Neutrophil (primary cell): ENCODE results near the gene CANT1.

Source experiments
- H3K27ac ChIP-seq: fragments of 200-600 bp; sonication (generic); 2 replicates; pipeline ENCODE4 v1.5.1; 2016; ENCODE audit warnings: mild to moderate bottlenecking, moderate library complexity
- H3K27me3 ChIP-seq: fragments of 200-600 bp; sonication (generic); 2 replicates; pipeline ENCODE4 v1.6.0; 2016; ENCODE audit warnings: mild to moderate bottlenecking
- H3K36me3 ChIP-seq: fragments of 200-600 bp; sonication (generic); 2 replicates; pipeline ENCODE4 v1.5.1; 2017
- H3K4me1 ChIP-seq, 2 experiments: fragments of 200-600 bp in 1 of 2; sonication (generic) in 1 of 2; 1 replicate in 1 of 2; 2 replicates in 1 of 2; pipeline versions ENCODE4 v1.5.1 to v1.6.1; 2013 to 2016; ENCODE audit warnings: low read depth in 1 of 2, low read length in 1 of 2, mild to moderate bottlenecking in 1 of 2, moderate library complexity in 1 of 2; ENCODE audit not compliant: control insufficient read depth in 1 of 2, insufficient read depth in 1 of 2
- H3K4me3 ChIP-seq, 2 experiments: fragments of 200-600 bp in 1 of 2; sonication (generic) in 1 of 2; 1 replicate in 1 of 2; 2 replicates in 1 of 2; pipeline ENCODE4 v1.5.1; 2013 to 2016; ENCODE audit warnings: low read depth in 1 of 2, low read length in 1 of 2, mild to moderate bottlenecking in 1 of 2, moderate library complexity in 1 of 2
- H3K9me3 ChIP-seq: fragments of 200-600 bp; sonication (generic); 2 replicates; pipeline ENCODE4 v1.5.1; 2016
- TF ChIP-seq, protein P1 (sequence below): fragments of 200-600 bp; sonication (generic); IDR thresholded peaks from 2 replicates; pipeline ENCODE4 v1.5.1; 2016; ENCODE audit warnings: antibody characterized with exemption

Gene CANT1

DNA sequence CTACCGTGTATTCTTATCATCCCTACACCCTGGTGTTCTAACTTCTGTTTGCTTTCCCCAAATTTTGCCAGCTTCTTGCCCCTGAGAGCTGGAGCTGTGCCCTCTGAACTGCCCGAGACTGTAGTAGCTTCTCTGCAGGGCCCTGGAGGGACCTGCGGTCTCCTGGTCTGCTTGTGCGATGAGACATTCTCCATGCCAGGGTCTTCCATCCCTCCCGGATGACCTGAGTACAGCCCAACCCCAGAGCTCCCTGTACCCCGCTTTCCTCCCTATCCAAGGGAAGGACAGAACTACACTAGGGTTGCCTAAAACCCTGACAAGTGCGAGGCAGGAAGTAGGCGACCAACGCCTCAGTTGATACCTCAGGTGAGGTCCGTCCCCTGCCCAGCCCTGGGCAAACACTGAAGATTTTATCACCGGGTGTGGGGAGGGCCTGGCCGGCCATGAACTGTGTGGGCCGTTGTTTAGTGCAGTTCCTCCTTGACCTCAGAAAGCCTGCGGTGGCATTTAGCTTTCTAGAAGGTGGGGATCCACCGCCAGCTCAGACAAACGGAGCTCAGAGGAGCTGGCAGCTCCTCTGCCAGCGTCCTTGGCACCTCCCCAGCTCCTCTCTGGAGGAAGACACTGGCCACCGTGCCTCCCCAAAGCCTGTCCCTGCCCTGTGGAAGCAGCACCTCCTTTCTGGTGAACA, 13.7 kb downstream of the CANT1 start:
- H3K4me1 ChIP-seq = no peaks in the 10 kb centered on the region
- TF ChIP-seq, protein P1, sequence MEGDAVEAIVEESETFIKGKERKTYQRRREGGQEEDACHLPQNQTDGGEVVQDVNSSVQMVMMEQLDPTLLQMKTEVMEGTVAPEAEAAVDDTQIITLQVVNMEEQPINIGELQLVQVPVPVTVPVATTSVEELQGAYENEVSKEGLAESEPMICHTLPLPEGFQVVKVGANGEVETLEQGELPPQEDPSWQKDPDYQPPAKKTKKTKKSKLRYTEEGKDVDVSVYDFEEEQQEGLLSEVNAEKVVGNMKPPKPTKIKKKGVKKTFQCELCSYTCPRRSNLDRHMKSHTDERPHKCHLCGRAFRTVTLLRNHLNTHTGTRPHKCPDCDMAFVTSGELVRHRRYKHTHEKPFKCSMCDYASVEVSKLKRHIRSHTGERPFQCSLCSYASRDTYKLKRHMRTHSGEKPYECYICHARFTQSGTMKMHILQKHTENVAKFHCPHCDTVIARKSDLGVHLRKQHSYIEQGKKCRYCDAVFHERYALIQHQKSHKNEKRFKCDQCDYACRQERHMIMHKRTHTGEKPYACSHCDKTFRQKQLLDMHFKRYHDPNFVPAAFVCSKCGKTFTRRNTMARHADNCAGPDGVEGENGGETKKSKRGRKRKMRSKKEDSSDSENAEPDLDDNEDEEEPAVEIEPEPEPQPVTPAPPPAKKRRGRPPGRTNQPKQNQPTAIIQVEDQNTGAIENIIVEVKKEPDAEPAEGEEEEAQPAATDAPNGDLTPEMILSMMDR = no peak
- H3K27me3 ChIP-seq = no peaks in the 10 kb centered on the region
- H3K4me3 ChIP-seq = no peak overlapping the region
- H3K36me3 ChIP-seq = peaks cover 98% of the 10 kb centered on the region
- no peaks in the 10 kb centered on the region for H3K9me3 ChIP-seq
- no peak overlapping the region for H3K27ac ChIP-seq

DNA sequence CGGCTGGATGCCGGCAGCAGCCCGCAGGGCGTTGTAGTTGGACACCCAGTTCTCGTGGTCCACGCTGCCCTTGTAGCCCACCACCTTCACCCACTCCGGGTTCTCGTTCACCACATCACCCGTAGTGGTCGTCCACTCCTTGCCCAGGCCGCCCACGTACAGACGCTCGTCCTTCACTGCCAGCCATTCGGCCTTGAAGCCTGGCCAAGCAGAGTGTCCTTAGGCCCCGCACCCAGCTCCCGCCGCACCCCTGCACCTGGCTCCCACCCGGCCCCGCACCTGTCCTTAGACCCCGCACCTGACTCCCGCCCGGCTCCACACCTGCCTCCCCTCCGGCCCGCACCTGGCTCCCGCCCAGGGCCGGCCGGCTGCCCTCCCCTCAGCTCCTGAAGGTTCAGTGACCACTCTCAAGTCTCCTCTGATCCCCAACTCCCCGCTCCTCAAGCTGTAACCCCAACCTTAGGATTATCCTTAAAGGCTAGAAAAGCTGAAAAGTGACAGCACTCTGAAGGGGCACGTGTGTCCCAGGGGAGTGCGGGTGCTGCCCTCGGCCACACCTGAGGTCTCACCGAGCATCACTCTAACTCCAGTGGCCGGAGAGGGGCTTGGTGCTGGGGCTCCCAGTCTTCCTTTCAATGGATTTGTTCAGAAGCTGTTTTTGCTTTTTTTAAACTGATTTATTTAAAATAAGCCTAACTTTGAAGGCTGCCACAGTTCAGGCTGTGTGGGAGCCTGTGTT, 14.4 kb downstream of the CANT1 start:
- Histone ChIP-seq H3K4me1 (no peaks in the 10 kb centered on the region), H3K36me3 (peaks cover 98% of the 10 kb centered on the region), H3K9me3 (no peaks in the 10 kb centered on the region), H3K27ac (no peak overlapping the region), H3K4me3 (no peak overlapping the region), H3K27me3 (no peaks in the 10 kb centered on the region)
- TF ChIP-seq, protein P1 = no peak

DNA sequence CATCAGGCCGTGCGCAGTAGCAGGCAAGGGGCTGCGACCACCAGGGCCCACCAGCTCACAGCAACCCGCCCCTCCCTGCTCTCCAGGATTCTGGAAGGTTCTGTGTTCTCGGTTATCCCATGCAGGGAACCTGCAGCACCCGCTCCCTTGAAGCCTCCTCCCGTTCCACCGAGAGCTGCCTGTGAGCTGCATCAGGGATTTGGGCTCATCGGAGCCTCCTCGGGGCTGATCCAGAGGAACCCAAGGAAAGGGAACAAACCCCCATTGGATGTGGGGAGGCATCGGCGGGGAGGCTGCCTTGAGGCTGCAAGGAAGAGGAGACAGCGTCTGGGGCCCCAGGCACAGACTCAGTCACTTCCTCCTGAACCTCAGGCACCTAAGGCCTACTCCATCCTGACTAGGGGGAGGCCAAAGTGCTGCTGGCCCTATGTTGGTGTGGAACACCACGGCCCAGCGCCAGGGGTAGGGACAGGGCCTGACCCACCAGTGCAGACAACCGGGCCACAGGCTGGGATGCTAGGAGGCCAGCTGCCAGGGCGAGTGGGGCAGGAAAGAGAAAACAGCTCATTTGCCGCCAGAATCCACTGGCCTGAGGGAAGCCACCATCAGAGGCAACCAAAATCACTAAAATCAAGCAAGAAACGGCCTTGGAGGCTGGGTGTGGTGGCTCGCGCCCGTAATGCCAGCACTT, 15.4 kb downstream of the CANT1 start:
- TF ChIP-seq, protein P1 = no peak
- H3K4me1 ChIP-seq = no peaks in the 10 kb centered on the region
- H3K27me3 ChIP-seq = no peaks in the 10 kb centered on the region
- H3K9me3 ChIP-seq = no peaks in the 10 kb centered on the region
- peaks cover 98% of the 10 kb centered on the region for H3K36me3 ChIP-seq
- H3K4me3 ChIP-seq = no peak overlapping the region
- peak overlapping the region; percentile 23 for H3K27ac ChIP-seq

DNA sequence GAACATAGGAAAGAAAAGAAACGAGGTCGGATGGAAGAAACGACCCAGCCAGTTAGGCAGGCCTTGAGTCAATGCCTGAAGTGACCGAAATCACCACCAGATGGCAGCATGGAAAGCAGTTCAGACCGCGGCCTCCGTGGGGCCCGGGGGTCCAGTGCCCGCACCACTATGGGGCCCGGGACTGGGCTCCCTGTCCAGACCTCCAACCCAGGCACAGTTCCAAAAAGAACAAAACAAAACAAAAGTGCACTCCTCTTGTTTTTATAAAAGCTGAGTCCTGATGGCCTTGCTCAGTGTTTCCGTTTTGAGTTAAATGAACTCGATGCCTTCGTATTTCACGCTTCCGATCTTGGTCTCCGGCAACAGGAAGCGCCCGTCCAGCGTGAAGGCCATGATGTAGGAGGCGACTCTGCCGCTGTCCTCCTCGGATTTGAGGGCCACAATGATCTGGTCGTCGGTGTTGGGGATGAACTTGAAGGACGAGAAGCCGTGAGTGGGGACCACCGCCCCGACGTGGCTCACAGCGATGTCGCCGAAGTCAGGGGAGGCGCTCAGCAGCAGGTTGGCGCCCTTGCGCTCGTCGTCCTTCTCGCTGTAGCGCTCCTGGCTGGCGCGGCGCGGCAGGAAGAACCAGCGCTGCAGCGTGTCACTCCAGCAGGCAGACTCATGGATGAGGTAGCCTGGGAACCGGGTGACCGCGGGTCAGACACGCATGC, 16.2 kb downstream of the CANT1 start:
- no peaks in the 10 kb centered on the region for H3K9me3 ChIP-seq
- H3K4me3 ChIP-seq = no peak overlapping the region
- TF ChIP-seq, protein P1 = peak; percentile 62
- H3K27me3 ChIP-seq = no peaks in the 10 kb centered on the region
- peak overlapping the region; percentile 23 for H3K27ac ChIP-seq
- no peaks in the 10 kb centered on the region for H3K4me1 ChIP-seq
- peaks cover 93% of the 10 kb centered on the region for H3K36me3 ChIP-seq

DNA sequence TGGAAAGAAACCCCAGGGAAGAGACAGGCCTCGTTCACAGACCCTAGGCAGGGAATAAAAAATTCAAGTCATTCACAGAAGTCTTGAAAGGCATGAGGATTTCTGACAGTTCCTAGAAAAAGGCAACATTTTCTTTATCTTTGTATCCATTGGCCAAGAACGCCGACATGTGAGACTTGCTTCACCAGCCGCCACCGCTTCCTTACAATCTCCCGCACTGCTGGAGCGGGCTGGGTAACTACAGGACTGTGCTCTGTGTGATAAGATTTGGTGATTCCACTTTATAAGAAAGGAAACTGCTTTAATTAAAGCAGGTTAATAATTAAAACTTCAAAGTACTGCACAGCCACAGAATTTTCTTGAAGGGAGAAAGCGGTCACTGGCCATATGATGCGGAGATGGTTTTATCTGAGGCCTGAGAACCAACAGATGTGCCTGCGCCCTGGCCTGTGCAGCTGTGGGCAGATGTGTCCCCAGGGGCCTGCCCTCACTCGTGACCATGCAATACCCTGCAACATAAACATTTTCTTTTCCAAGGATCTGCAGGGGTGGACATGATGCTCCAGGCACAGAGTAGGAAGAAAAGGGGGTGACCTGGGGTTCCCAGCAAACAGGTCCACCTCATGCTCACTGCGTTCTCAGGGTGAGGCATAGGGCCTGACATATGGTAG, 16.9 kb downstream of the CANT1 start:
- Histone ChIP-seq H3K9me3 (no peaks in the 10 kb centered on the region), H3K4me3 (no peak overlapping the region), H3K27ac (no peak overlapping the region), H3K36me3 (peaks cover 86% of the 10 kb centered on the region), H3K27me3 (no peaks in the 10 kb centered on the region), H3K4me1 (peaks cover 6 to 7% of the 10 kb centered on the region in 2 experiments)
- TF ChIP-seq, protein P1 = no peak
